ENCODE measurements around the gene RPS6KA2. TPM values are rescaled to one million over a fixed set of nuclear protein-coding genes. Genes with fewer than 3 reads are reported as not detected.

The RPS6KA2 gene
- total RNA-seq, 4 donors from 2014 or later: 64.9 to 101 (median 81.6) TPM

DNA sequence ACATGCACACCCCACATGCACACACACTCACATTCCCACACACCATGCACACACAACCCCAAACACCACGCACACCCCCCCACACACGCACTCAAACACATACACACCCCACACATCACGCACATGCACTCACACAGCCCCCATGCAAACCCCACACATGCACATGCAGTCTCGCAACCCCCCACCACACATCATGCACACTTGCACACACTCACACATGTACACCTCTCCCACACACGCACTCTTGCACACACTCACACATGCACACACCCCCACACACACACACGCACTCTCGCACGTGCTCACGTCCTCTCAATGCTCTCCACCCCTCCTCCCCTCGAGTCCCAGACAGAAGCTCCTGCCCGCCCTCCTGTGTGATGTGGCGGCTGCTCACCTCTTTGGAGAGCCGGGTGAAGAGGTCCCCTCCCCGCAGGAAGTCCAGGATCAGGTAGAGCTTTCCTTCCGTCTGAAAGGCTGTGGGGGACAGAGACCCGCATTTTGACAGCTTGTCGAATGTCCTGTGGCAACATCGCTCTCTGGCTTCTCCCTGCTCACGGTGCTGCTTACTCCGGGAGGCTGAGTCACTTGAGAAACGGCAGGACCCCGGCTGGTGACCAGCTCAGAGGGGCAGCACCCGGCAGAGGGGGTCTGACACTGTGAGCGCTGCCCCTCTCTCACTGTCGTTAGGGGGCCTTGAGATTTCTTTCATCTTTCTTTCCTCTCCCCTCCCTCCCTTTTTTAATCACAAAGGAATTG, 119.1 kb downstream of the RPS6KA2 start:
- no peak for DNase-seq
- WGBS, 2 donors: 84 to 85% methylated on average over 21 to 25 of the region's 25 CpGs
- Histone ChIP-seq H3K27me3 (no peaks in the 10 kb centered on the region), H3K4me1 (no peaks in the 10 kb centered on the region), H3K4me3 (replicated peaks in 1 of 3) (no peak overlapping the region), H3K27ac (no peak overlapping the region), H3K36me3 (peaks cover 24 to 25% of the 10 kb centered on the region in 2 donors), H3K9me3 (no peaks in the 10 kb centered on the region)
- TF ChIP-seq, protein P1, sequence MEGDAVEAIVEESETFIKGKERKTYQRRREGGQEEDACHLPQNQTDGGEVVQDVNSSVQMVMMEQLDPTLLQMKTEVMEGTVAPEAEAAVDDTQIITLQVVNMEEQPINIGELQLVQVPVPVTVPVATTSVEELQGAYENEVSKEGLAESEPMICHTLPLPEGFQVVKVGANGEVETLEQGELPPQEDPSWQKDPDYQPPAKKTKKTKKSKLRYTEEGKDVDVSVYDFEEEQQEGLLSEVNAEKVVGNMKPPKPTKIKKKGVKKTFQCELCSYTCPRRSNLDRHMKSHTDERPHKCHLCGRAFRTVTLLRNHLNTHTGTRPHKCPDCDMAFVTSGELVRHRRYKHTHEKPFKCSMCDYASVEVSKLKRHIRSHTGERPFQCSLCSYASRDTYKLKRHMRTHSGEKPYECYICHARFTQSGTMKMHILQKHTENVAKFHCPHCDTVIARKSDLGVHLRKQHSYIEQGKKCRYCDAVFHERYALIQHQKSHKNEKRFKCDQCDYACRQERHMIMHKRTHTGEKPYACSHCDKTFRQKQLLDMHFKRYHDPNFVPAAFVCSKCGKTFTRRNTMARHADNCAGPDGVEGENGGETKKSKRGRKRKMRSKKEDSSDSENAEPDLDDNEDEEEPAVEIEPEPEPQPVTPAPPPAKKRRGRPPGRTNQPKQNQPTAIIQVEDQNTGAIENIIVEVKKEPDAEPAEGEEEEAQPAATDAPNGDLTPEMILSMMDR (IDR thresholded peaks at IDR 0.05): no peak
- no peak for TF ChIP-seq POLR2A (IDR thresholded peaks at IDR 0.05)
- intact Hi-C loops (cut with DNase I): no loop called here

- intact Hi-C loops (cut with DNase I): no loop called here
- no peaks in the 10 kb centered on the region for H3K9me3 ChIP-seq
- TF ChIP-seq, protein P1 (IDR thresholded peaks at IDR 0.05): no peak
- TF ChIP-seq POLR2A (IDR thresholded peaks at IDR 0.05): no peak
- no peak for DNase-seq
- peaks cover 25 to 28% of the 10 kb centered on the region in 2 donors for H3K36me3 ChIP-seq
- WGBS, 2 donors: 93 to 98% methylated on average over 2 of the region's 2 CpGs
- H3K27me3 ChIP-seq: no peaks in the 10 kb centered on the region
- H3K4me3 ChIP-seq (replicated peaks in 1 of 3): no peak overlapping the region
- H3K27ac ChIP-seq: no peak overlapping the region
- no peaks in the 10 kb centered on the region for H3K4me1 ChIP-seq
Measured at GRCh38 chr6:166507380-166507779, 119.7 kb downstream of the RPS6KA2 start.

DNA sequence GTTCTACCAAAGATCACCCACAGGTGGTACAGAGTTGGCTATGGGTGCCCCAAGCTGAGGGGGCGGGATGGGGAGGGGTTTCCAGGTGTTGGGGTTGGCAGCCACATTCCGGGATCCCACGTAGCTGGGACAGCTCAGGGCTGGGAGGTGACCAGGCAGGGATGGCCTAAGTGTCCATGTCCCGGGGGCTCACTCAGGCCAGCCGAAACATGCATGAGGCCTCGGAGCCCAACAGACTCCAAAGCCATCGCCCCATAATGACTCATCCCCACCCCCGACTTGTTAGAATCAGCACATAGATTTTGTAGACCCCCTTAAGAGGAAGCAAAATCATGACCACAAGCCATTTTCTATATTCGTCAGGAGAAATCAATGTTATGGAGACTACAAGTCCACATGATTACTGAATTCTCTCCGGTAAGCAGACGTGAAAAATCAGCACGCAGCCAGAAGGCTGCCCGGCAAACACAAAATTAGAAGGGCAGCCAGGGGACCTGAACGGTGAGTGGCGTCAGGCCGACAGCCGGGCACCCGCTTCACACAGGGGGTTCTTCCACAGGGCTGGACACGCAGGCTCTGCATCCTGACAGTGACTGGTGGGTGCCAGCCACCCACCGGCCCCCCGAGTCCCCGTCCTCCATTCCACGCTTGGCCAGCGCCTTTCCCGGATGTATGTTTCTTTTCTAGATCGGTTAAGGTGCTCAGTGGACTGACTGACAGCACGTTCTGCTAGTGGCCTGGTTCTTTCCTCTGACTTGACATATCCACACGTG, 121.7 kb downstream of the RPS6KA2 start:
- no peak for DNase-seq
- H3K9me3 ChIP-seq: no peaks in the 10 kb centered on the region
- H3K27me3 ChIP-seq: no peaks in the 10 kb centered on the region
- intact Hi-C loops (cut with DNase I): no loop called here
- H3K4me3 ChIP-seq (replicated peaks in 1 of 3): no peak overlapping the region
- H3K36me3 ChIP-seq: peaks cover 29 to 36% of the 10 kb centered on the region in 2 donors
- no peak overlapping the region for H3K27ac ChIP-seq
- 97 to 98% methylated on average over 28 of the region's 28 CpGs for WGBS, 2 donors
- TF ChIP-seq, protein P1 (IDR thresholded peaks at IDR 0.05): no peak
- TF ChIP-seq POLR2A (IDR thresholded peaks at IDR 0.05): no peak
- H3K4me1 ChIP-seq: no peaks in the 10 kb centered on the region

- intact Hi-C loops (cut with DNase I): no loop called here
- H3K9me3 ChIP-seq: no peaks in the 10 kb centered on the region
- no peaks in the 10 kb centered on the region for H3K4me1 ChIP-seq
- H3K27ac ChIP-seq: no peak overlapping the region
- no peak overlapping the region for H3K4me3 ChIP-seq (replicated peaks in 1 of 3)
- no peaks in the 10 kb centered on the region for H3K27me3 ChIP-seq
- DNase-seq: no peak
- H3K36me3 ChIP-seq: peaks cover 24 to 35% of the 10 kb centered on the region in 2 donors
- WGBS, 2 donors: 91 to 92% methylated on average over 7 to 8 of the region's 9 CpGs
- TF ChIP-seq POLR2A (IDR thresholded peaks at IDR 0.05): no peak
- TF ChIP-seq, protein P1 (IDR thresholded peaks at IDR 0.05): no peak
Measured at GRCh38 chr6:166504100-166504499, 123.0 kb downstream of the RPS6KA2 start.
